ENCODE measurements around the gene CHD5. TPM values are rescaled to one million over a fixed set of nuclear protein-coding genes. Genes with fewer than 3 reads are reported as not detected.

Gene CHD5
- polyA plus RNA-seq, 4 donors, result 0.28 to 1.8 (median 0.67) TPM; not detected in 1

GRCh38 chr1:6157132-6157527 lies 23.0 kb downstream of the CHD5 start:
- DNase-seq (no peak), FAIRE-seq (no peak)
- Histone ChIP-seq H3K9me3 (ENCODE audit: control insufficient read depth in 2 of 2, insufficient read depth in 1 of 2, low read depth in 1 of 2, low read length in 1 of 2) (no peaks in the 10 kb centered on the region), H3K4me1 (ENCODE audit: control insufficient read depth in 3 of 3, insufficient read depth in 2 of 3, low read depth in 1 of 3, low read length in 2 of 3) (no peaks in the 10 kb centered on the region), H3K4me3 (ENCODE audit: low read depth in 1 of 3, low read length in 3 of 3) (no peak overlapping the region), H3K27ac (ENCODE audit: low read depth in 1 of 3, low read length in 2 of 3) (no peak overlapping the region), H3K36me3 (ENCODE audit: control insufficient read depth in 3 of 3, insufficient read depth in 2 of 3, low read depth in 1 of 3, low read length in 3 of 3) (no peaks in the 10 kb centered on the region), H3K27me3 (ENCODE audit: control insufficient read depth in 3 of 3, insufficient read depth in 3 of 3, low read length in 3 of 3) (peaks cover 0 to 3% (median 2%) of the 10 kb centered on the region in 3 donors)
- WGBS, 3 donors, result 31 to 54% (median 47%) methylated on average over 1 to 2 of the region's 2 CpGs

- FAIRE-seq, result no peak
- no peak overlapping the region for H3K4me3 ChIP-seq (ENCODE audit: low read depth in 1 of 3, low read length in 3 of 3)
Observed at GRCh38 chr1:6154525-6155319, 25.4 kb downstream of the CHD5 start.

GRCh38 chr1:6152882-6153281 lies 27.2 kb downstream of the CHD5 start:
- H3K4me3 ChIP-seq (ENCODE audit: low read depth in 1 of 3, low read length in 3 of 3), result no peak overlapping the region
- no peaks in the 10 kb centered on the region for H3K36me3 ChIP-seq (ENCODE audit: control insufficient read depth in 3 of 3, insufficient read depth in 2 of 3, low read depth in 1 of 3, low read length in 3 of 3)
- no peak overlapping the region for H3K27ac ChIP-seq (ENCODE audit: low read depth in 1 of 3, low read length in 2 of 3)
- DNase-seq (no peak), FAIRE-seq (no peak)
- H3K9me3 ChIP-seq (ENCODE audit: control insufficient read depth in 2 of 2, insufficient read depth in 1 of 2, low read depth in 1 of 2, low read length in 1 of 2), result no peaks in the 10 kb centered on the region
- no peaks in the 10 kb centered on the region for H3K4me1 ChIP-seq (ENCODE audit: control insufficient read depth in 3 of 3, insufficient read depth in 2 of 3, low read depth in 1 of 3, low read length in 2 of 3)
- peaks cover 0 to 13% (median 5%) of the 10 kb centered on the region in 3 donors for H3K27me3 ChIP-seq (ENCODE audit: control insufficient read depth in 3 of 3, insufficient read depth in 3 of 3, low read length in 3 of 3)
- 70 to 80% (median 77%) methylated on average over 7 of the region's 7 CpGs for WGBS, 3 donors

More at GRCh38 chr1:6154525-6155319, 25.4 kb downstream of the CHD5 start:
- DNase-seq, result no peak
- WGBS, 3 donors, result 78 to 86% (median 84%) methylated on average over 23 to 26 of the region's 26 CpGs
- Histone ChIP-seq H3K9me3 (ENCODE audit: control insufficient read depth in 2 of 2, insufficient read depth in 1 of 2, low read depth in 1 of 2, low read length in 1 of 2) (no peaks in the 10 kb centered on the region), H3K27me3 (ENCODE audit: control insufficient read depth in 3 of 3, insufficient read depth in 3 of 3, low read length in 3 of 3) (peaks cover 0 to 2% (median 0%) of the 10 kb centered on the region in 3 donors), H3K36me3 (ENCODE audit: control insufficient read depth in 3 of 3, insufficient read depth in 2 of 3, low read depth in 1 of 3, low read length in 3 of 3) (no peaks in the 10 kb centered on the region), H3K27ac (ENCODE audit: low read depth in 1 of 3, low read length in 2 of 3) (no peak overlapping the region), H3K4me1 (ENCODE audit: control insufficient read depth in 3 of 3, insufficient read depth in 2 of 3, low read depth in 1 of 3, low read length in 2 of 3) (no peaks in the 10 kb centered on the region)

- WGBS, 3 donors, result 68 to 86% (median 78%) methylated on average over 11 of the region's 11 CpGs
- Histone ChIP-seq H3K4me1 (ENCODE audit: control insufficient read depth in 3 of 3, insufficient read depth in 2 of 3, low read depth in 1 of 3, low read length in 2 of 3) (no peaks in the 10 kb centered on the region), H3K9me3 (ENCODE audit: control insufficient read depth in 2 of 2, insufficient read depth in 1 of 2, low read depth in 1 of 2, low read length in 1 of 2) (no peaks in the 10 kb centered on the region)
Observed at GRCh38 chr1:6152181-6152580, 27.9 kb downstream of the CHD5 start.

GRCh38 chr1:6151291-6151822 lies 28.8 kb downstream of the CHD5 start:
- no peak for DNase-seq
- no peaks in the 10 kb centered on the region for H3K4me1 ChIP-seq (ENCODE audit: control insufficient read depth in 3 of 3, insufficient read depth in 2 of 3, low read depth in 1 of 3, low read length in 2 of 3)
- H3K27ac ChIP-seq (ENCODE audit: low read depth in 1 of 3, low read length in 2 of 3), result no peak overlapping the region
- H3K9me3 ChIP-seq (ENCODE audit: control insufficient read depth in 2 of 2, insufficient read depth in 1 of 2, low read depth in 1 of 2, low read length in 1 of 2), result no peaks in the 10 kb centered on the region
- FAIRE-seq, result no peak
- H3K4me3 ChIP-seq (ENCODE audit: low read depth in 1 of 3, low read length in 3 of 3), result no peak overlapping the region
- no peaks in the 10 kb centered on the region for H3K36me3 ChIP-seq (ENCODE audit: control insufficient read depth in 3 of 3, insufficient read depth in 2 of 3, low read depth in 1 of 3, low read length in 3 of 3)
- WGBS, 3 donors, result 79 to 85% (median 80%) methylated on average over 9 of the region's 9 CpGs
- peaks cover 1 to 16% (median 5%) of the 10 kb centered on the region in 3 donors for H3K27me3 ChIP-seq (ENCODE audit: control insufficient read depth in 3 of 3, insufficient read depth in 3 of 3, low read length in 3 of 3)

More at GRCh38 chr1:6152181-6152580, 27.9 kb downstream of the CHD5 start:
- FAIRE-seq (no peak), DNase-seq (no peak)
- Histone ChIP-seq H3K27me3 (ENCODE audit: control insufficient read depth in 3 of 3, insufficient read depth in 3 of 3, low read length in 3 of 3) (peaks cover 0 to 16% (median 5%) of the 10 kb centered on the region in 3 donors), H3K4me3 (ENCODE audit: low read depth in 1 of 3, low read length in 3 of 3) (no peak overlapping the region), H3K36me3 (ENCODE audit: control insufficient read depth in 3 of 3, insufficient read depth in 2 of 3, low read depth in 1 of 3, low read length in 3 of 3) (no peaks in the 10 kb centered on the region), H3K27ac (ENCODE audit: low read depth in 1 of 3, low read length in 2 of 3) (no peak overlapping the region)

GRCh38 chr1:6150006-6150938 lies 29.8 kb downstream of the CHD5 start:
- no peak overlapping the region for H3K27ac ChIP-seq (ENCODE audit: low read depth in 1 of 3, low read length in 2 of 3)
- 65 to 93% (median 90%) methylated on average over 10 to 11 of the region's 11 CpGs for WGBS, 3 donors
- no peaks in the 10 kb centered on the region for H3K36me3 ChIP-seq (ENCODE audit: control insufficient read depth in 3 of 3, insufficient read depth in 2 of 3, low read depth in 1 of 3, low read length in 3 of 3)
- no peak overlapping the region for H3K4me3 ChIP-seq (ENCODE audit: low read depth in 1 of 3, low read length in 3 of 3)
- no peak for DNase-seq
- H3K4me1 ChIP-seq (ENCODE audit: control insufficient read depth in 3 of 3, insufficient read depth in 2 of 3, low read depth in 1 of 3, low read length in 2 of 3), result no peaks in the 10 kb centered on the region
- no peaks in the 10 kb centered on the region for H3K9me3 ChIP-seq (ENCODE audit: control insufficient read depth in 2 of 2, insufficient read depth in 1 of 2, low read depth in 1 of 2, low read length in 1 of 2)
- H3K27me3 ChIP-seq (ENCODE audit: control insufficient read depth in 3 of 3, insufficient read depth in 3 of 3, low read length in 3 of 3), result peaks cover 2 to 19% (median 5%) of the 10 kb centered on the region in 3 donors
- FAIRE-seq, result no peak

GRCh38 chr1:6149597-6149996 lies 30.5 kb downstream of the CHD5 start:
- peaks cover 2 to 19% (median 5%) of the 10 kb centered on the region in 3 donors for H3K27me3 ChIP-seq (ENCODE audit: control insufficient read depth in 3 of 3, insufficient read depth in 3 of 3, low read length in 3 of 3)
- H3K4me3 ChIP-seq (ENCODE audit: low read depth in 1 of 3, low read length in 3 of 3), result no peak overlapping the region
- H3K9me3 ChIP-seq (ENCODE audit: control insufficient read depth in 2 of 2, insufficient read depth in 1 of 2, low read depth in 1 of 2, low read length in 1 of 2), result no peaks in the 10 kb centered on the region
- DNase-seq, result no peak
- H3K36me3 ChIP-seq (ENCODE audit: control insufficient read depth in 3 of 3, insufficient read depth in 2 of 3, low read depth in 1 of 3, low read length in 3 of 3), result no peaks in the 10 kb centered on the region
- H3K27ac ChIP-seq (ENCODE audit: low read depth in 1 of 3, low read length in 2 of 3), result no peak overlapping the region
- FAIRE-seq, result no peak
- 88 to 97% (median 94%) methylated on average over 1 of the region's 1 CpG for WGBS, 3 donors
- H3K4me1 ChIP-seq (ENCODE audit: control insufficient read depth in 3 of 3, insufficient read depth in 2 of 3, low read depth in 1 of 3, low read length in 2 of 3), result no peaks in the 10 kb centered on the region
